Measurements from ENCODE around the gene LRP1.

Gene LRP1

DNA sequence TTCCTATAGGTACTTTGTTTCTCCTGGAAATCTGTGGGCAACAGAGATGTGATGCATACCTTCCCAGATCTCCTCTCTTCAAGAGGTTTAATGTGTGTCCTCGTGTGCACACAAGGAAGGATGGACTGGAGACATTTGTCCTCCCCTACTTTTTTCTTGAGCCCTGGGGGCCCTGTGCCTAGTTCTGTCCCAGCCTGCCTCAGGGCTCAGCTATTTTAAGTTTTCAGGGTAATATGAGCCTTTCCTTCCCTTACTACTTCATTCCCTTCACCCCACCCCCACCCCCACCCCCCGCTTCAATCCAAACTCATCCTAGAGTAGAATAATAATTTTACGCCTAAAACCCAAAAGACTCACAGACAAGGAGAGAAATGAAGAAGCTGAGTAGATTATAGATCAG lies 122.3 kb downstream of the LRP1 start:
- Histone ChIP-seq H3K9me2 (replicated peaks; ENCODE audit: insufficient read depth, low read length) (no peaks in the 10 kb centered on the region), H3K4me2 (ENCODE audit: low read depth, low read length) (no peak overlapping the region)

DNA sequence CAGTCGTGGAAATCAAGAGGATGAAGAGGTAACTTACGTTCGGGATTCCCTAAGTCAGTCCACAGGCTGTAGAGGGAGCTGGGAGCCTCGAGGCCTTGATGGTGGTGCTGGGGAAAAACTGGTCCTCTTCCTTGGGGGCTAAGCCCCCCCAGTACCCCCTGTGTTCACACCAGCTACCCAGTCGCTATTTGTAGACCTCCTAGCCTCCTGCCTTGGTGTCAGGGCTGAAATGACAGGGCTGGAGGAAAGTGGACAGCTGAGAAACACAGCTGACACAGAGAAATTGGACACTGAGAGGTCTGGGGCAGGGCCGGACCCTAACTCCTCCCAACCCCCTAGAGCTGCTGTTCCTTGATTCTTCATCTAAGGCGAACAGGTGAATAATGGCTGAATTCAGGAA lies 122.7 kb downstream of the LRP1 start, which contains the start of gene STAC3:
TSS of gene STAC3 (minus strand) at position 232 of the 400 bp plus-strand sequence. CDS start 1,551 bp downstream, outside the sequence.
- Histone ChIP-seq H3K27ac (ENCODE audit: low read length) (no peak within 1 kb of the TSS), H3K4me2 (ENCODE audit: low read depth, low read length) (no peak within 1 kb of the TSS), H4K20me1 (ENCODE audit: insufficient read depth, low read length) (no peaks in the 10 kb centered on the region), H3K4me3 (ENCODE audit: low read length) (no peak within 1 kb of the TSS), H3F3A (ENCODE audit: insufficient read depth, low read length) (no peaks in the 10 kb centered on the region), H3K36me3 (replicated peaks; ENCODE audit: insufficient read depth, low read length) (no peaks in the 10 kb centered on the region), H2AFZ (ENCODE audit: low read length) (no peak within 1 kb of the TSS), H3K27me3 (replicated peaks; ENCODE audit: insufficient read depth, low read length) (no peaks in the 10 kb centered on the region), H3K9me3 (replicated peaks; ENCODE audit: insufficient read depth, low read length) (no peaks in the 10 kb centered on the region), H3K4me1 (ENCODE audit: low read length) (no peaks in the 10 kb centered on the region), H3K9me2 (replicated peaks; ENCODE audit: insufficient read depth, low read length) (no peaks in the 10 kb centered on the region), H3K9ac (ENCODE audit: low read length) (no peak within 1 kb of the TSS), H3K79me2 (ENCODE audit: low read length) (no peaks in the 10 kb centered on the region)
- TF ChIP-seq EZH2 (optimal IDR thresholded peaks at IDR 0.05; ENCODE audit: low read depth, low read length) (no peak), EZH2phosphoT487 (IDR thresholded peaks at IDR 0.05; ENCODE audit: low read length) (no peak)
- TF ChIP-seq, protein P1, sequence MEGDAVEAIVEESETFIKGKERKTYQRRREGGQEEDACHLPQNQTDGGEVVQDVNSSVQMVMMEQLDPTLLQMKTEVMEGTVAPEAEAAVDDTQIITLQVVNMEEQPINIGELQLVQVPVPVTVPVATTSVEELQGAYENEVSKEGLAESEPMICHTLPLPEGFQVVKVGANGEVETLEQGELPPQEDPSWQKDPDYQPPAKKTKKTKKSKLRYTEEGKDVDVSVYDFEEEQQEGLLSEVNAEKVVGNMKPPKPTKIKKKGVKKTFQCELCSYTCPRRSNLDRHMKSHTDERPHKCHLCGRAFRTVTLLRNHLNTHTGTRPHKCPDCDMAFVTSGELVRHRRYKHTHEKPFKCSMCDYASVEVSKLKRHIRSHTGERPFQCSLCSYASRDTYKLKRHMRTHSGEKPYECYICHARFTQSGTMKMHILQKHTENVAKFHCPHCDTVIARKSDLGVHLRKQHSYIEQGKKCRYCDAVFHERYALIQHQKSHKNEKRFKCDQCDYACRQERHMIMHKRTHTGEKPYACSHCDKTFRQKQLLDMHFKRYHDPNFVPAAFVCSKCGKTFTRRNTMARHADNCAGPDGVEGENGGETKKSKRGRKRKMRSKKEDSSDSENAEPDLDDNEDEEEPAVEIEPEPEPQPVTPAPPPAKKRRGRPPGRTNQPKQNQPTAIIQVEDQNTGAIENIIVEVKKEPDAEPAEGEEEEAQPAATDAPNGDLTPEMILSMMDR (IDR thresholded peaks at IDR 0.05; ENCODE audit: low read length): no peak
- DNase-seq: no peak

More for the DNA sequence above, 122.3 kb downstream of the LRP1 start:
- TF ChIP-seq EZH2phosphoT487 (IDR thresholded peaks at IDR 0.05; ENCODE audit: low read length) (no peak), EZH2 (optimal IDR thresholded peaks at IDR 0.05; ENCODE audit: low read depth, low read length) (no peak)
- TF ChIP-seq, protein P1 (IDR thresholded peaks at IDR 0.05; ENCODE audit: low read length): no peak
- Histone ChIP-seq H3K9me3 (replicated peaks; ENCODE audit: insufficient read depth, low read length) (no peaks in the 10 kb centered on the region), H3K9ac (ENCODE audit: low read length) (no peak overlapping the region), H3K36me3 (replicated peaks; ENCODE audit: insufficient read depth, low read length) (no peaks in the 10 kb centered on the region), H3K27me3 (replicated peaks; ENCODE audit: insufficient read depth, low read length) (no peaks in the 10 kb centered on the region), H2AFZ (ENCODE audit: low read length) (no peak overlapping the region), H3K4me3 (ENCODE audit: low read length) (no peak overlapping the region), H4K20me1 (ENCODE audit: insufficient read depth, low read length) (no peaks in the 10 kb centered on the region), H3K27ac (ENCODE audit: low read length) (no peak overlapping the region), H3K79me2 (ENCODE audit: low read length) (no peaks in the 10 kb centered on the region), H3K4me1 (ENCODE audit: low read length) (no peaks in the 10 kb centered on the region), H3F3A (ENCODE audit: insufficient read depth, low read length) (no peaks in the 10 kb centered on the region)
- no peak for DNase-seq

- H3K9ac ChIP-seq (ENCODE audit: low read length): no peak overlapping the region
- DNase-seq: no peak
- H3K36me3 ChIP-seq (replicated peaks; ENCODE audit: insufficient read depth, low read length): no peaks in the 10 kb centered on the region
- no peaks in the 10 kb centered on the region for H3F3A ChIP-seq (ENCODE audit: insufficient read depth, low read length)
- H4K20me1 ChIP-seq (ENCODE audit: insufficient read depth, low read length): no peaks in the 10 kb centered on the region
- TF ChIP-seq, protein P1 (IDR thresholded peaks at IDR 0.05; ENCODE audit: low read length): no peak
- TF ChIP-seq EZH2phosphoT487 (IDR thresholded peaks at IDR 0.05; ENCODE audit: low read length): no peak
- no peak for TF ChIP-seq EZH2 (optimal IDR thresholded peaks at IDR 0.05; ENCODE audit: low read depth, low read length)
- no peaks in the 10 kb centered on the region for H3K9me2 ChIP-seq (replicated peaks; ENCODE audit: insufficient read depth, low read length)
- H3K4me1 ChIP-seq (ENCODE audit: low read length): no peaks in the 10 kb centered on the region
- no peak overlapping the region for H3K4me2 ChIP-seq (ENCODE audit: low read depth, low read length)
- H3K27me3 ChIP-seq (replicated peaks; ENCODE audit: insufficient read depth, low read length): no peaks in the 10 kb centered on the region
- H3K27ac ChIP-seq (ENCODE audit: low read length): no peak overlapping the region
- H3K4me3 ChIP-seq (ENCODE audit: low read length): no peak overlapping the region
- no peaks in the 10 kb centered on the region for H3K9me3 ChIP-seq (replicated peaks; ENCODE audit: insufficient read depth, low read length)
- H2AFZ ChIP-seq (ENCODE audit: low read length): no peak overlapping the region
- H3K79me2 ChIP-seq (ENCODE audit: low read length): no peaks in the 10 kb centered on the region
Observed at GRCh38 chr12:57254506-57255280, 126.4 kb downstream of the LRP1 start.

Data from MM.1S (cell line).